ENCODE measurements around the gene TPRA1.
A peak's percentile ranks its signal among the peaks of the same experiment; 100 is the strongest.

Gene TPRA1

GRCh38 chr3:127546970-127547733 lies 43.4 kb downstream of the TPRA1 start:
- POLR2A ChIA-PET (ENCODE audit: low non-redundant PET), result no interaction called here
- no peak for DNase-seq (ENCODE audit: low spot score)

GRCh38 chr3:127546554-127546953 lies 44.0 kb downstream of the TPRA1 start:
- DNase-seq (ENCODE audit: low spot score), result no peak
- H3K27ac ChIP-seq, result no peak overlapping the region
- TF ChIP-seq CTCF (conservative IDR thresholded peaks at IDR 0.05; ENCODE audit: low read depth), result no peak
- ChIA-PET POLR2A (ENCODE audit: low non-redundant PET) (no interaction called here), CTCF (interaction anchor here (0.6 to 0.9 kb wide), 8 partner anchors 29 to 1548 kb away, joined by 3 to 6 read pairs (median 4); partner anchors contain the start of gene PLXNA1)

More at GRCh38 chr3:127546970-127547733, 43.4 kb downstream of the TPRA1 start:
- CTCF ChIA-PET, result interaction anchor here (0.6 to 1.1 kb wide), 10 partner anchors 28 to 1548 kb away, joined by 3 to 6 read pairs (median 4); partner anchors contain the start of genes PLXNA1 and TPRA1
- peak overlapping the region; percentile 29; the same call in 1 of the 2 replicates for H3K27ac ChIP-seq
- TF ChIP-seq CTCF (conservative IDR thresholded peaks at IDR 0.05; ENCODE audit: low read depth), result no peak

GRCh38 chr3:127545711-127546457 lies 44.6 kb downstream of the TPRA1 start:
- DNase-seq (ENCODE audit: low spot score), result no peak
- ChIA-PET CTCF (interaction anchor here (0.6 to 1.4 kb wide), 4 partner anchors 52 to 910 kb away, joined by 3 to 4 read pairs (median 3); no protein-coding TSS in a partner anchor), POLR2A (ENCODE audit: low non-redundant PET) (no interaction called here)
- no peak overlapping the region for H3K27ac ChIP-seq
- TF ChIP-seq CTCF (conservative IDR thresholded peaks at IDR 0.05; ENCODE audit: low read depth), result no peak

GRCh38 chr3:127545216-127545615 lies 45.3 kb downstream of the TPRA1 start:
- TF ChIP-seq CTCF (conservative IDR thresholded peaks at IDR 0.05; ENCODE audit: low read depth), result no peak
- ChIA-PET CTCF (interaction anchor here (0.6 to 1.4 kb wide), 10 partner anchors 13 to 909 kb away, joined by 3 to 5 read pairs (median 4); no protein-coding TSS in a partner anchor), POLR2A (ENCODE audit: low non-redundant PET) (no interaction called here)
- DNase-seq (ENCODE audit: low spot score), result no peak
- no peak overlapping the region for H3K27ac ChIP-seq

GRCh38 chr3:127544803-127545201 lies 45.7 kb downstream of the TPRA1 start:
- DNase-seq (ENCODE audit: low spot score), result no peak
- H3K27ac ChIP-seq, result no peak overlapping the region
- POLR2A ChIA-PET (ENCODE audit: low non-redundant PET), result no interaction called here
- CTCF ChIA-PET, result interaction anchor here (0.6 to 1.5 kb wide), 15 partner anchors 12 to 1023 kb away, joined by 3 to 6 read pairs (median 4); partner anchors contain the start of gene TXNRD3
- no peak for TF ChIP-seq CTCF (conservative IDR thresholded peaks at IDR 0.05; ENCODE audit: low read depth)

- CTCF ChIA-PET, result interaction anchor here (0.5 to 1.5 kb wide), 20 partner anchors 9 to 1023 kb away, joined by 3 to 6 read pairs (median 4); partner anchors contain the start of gene TXNRD3
- POLR2A ChIA-PET (ENCODE audit: low non-redundant PET), result no interaction called here
- peak; percentile 74 for TF ChIP-seq CTCF (conservative IDR thresholded peaks at IDR 0.05; ENCODE audit: low read depth)
- DNase-seq (ENCODE audit: low spot score), result peak; percentile 74
- H3K27ac ChIP-seq, result no peak overlapping the region
Observed at GRCh38 chr3:127544192-127544802, 46.2 kb downstream of the TPRA1 start.

All from RWPE1 (cell line).